ENCODE results near the gene DNAJC25.

DNA sequence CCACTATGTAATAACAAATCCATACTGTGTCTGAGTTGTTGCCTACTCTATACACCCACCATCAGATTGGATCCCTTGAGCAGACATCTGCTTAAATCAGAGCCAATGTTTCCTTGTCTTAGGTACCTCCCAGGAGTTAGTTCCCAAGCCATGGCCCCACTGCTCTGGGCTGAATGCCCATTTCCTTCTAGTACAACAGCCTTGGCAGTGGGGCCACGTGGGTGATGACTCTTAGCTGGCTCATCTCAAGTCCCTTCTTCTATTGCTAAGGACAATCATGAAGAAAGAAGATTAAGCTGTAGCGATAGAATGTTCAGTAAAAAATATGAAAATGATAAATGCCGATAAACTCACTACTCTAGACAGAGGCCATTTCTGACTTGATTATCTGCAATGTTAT lies 48.2 kb upstream of the DNAJC25 start:
- TF ChIP-seq, protein P1, sequence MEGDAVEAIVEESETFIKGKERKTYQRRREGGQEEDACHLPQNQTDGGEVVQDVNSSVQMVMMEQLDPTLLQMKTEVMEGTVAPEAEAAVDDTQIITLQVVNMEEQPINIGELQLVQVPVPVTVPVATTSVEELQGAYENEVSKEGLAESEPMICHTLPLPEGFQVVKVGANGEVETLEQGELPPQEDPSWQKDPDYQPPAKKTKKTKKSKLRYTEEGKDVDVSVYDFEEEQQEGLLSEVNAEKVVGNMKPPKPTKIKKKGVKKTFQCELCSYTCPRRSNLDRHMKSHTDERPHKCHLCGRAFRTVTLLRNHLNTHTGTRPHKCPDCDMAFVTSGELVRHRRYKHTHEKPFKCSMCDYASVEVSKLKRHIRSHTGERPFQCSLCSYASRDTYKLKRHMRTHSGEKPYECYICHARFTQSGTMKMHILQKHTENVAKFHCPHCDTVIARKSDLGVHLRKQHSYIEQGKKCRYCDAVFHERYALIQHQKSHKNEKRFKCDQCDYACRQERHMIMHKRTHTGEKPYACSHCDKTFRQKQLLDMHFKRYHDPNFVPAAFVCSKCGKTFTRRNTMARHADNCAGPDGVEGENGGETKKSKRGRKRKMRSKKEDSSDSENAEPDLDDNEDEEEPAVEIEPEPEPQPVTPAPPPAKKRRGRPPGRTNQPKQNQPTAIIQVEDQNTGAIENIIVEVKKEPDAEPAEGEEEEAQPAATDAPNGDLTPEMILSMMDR (IDR thresholded peaks at IDR 0.05) = no peak
- TF ChIP-seq MAFK (IDR thresholded peaks at IDR 0.05; ENCODE audit: partially characterized antibody) (no peak), RAD21 (conservative IDR thresholded peaks at IDR 0.05 in 1 of 2, IDR thresholded peaks at IDR 0.05 in 1 of 2) (no peak), RFX5 (IDR thresholded peaks at IDR 0.05) (no peak), HOXB5 (CRISPR knock-in tag; IDR thresholded peaks at IDR 0.05) (no peak), POLR2A (IDR thresholded peaks at IDR 0.05; ENCODE audit: low read length) (no peak)
- TF ChIP-seq, protein P2, sequence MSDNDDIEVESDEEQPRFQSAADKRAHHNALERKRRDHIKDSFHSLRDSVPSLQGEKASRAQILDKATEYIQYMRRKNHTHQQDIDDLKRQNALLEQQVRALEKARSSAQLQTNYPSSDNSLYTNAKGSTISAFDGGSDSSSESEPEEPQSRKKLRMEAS (IDR thresholded peaks at IDR 0.05) = 0 out of 2 replicates have a peak, but pooled peaks have one; percentile 17
- TF ChIP-seq, protein P3, sequence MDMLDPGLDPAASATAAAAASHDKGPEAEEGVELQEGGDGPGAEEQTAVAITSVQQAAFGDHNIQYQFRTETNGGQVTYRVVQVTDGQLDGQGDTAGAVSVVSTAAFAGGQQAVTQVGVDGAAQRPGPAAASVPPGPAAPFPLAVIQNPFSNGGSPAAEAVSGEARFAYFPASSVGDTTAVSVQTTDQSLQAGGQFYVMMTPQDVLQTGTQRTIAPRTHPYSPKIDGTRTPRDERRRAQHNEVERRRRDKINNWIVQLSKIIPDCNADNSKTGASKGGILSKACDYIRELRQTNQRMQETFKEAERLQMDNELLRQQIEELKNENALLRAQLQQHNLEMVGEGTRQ (IDR thresholded peaks at IDR 0.05) = peak; percentile 16; the same call in 1 of the 2 replicates
- TF ChIP-seq, protein P4, sequence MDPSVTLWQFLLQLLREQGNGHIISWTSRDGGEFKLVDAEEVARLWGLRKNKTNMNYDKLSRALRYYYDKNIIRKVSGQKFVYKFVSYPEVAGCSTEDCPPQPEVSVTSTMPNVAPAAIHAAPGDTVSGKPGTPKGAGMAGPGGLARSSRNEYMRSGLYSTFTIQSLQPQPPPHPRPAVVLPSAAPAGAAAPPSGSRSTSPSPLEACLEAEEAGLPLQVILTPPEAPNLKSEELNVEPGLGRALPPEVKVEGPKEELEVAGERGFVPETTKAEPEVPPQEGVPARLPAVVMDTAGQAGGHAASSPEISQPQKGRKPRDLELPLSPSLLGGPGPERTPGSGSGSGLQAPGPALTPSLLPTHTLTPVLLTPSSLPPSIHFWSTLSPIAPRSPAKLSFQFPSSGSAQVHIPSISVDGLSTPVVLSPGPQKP (IDR thresholded peaks at IDR 0.05; ENCODE audit: low read depth, low read length) = no peak
